Bronchial epithelial cell (primary cell): ENCODE measurements around the gene TUBB6. TPM values are rescaled to one million over a fixed set of nuclear protein-coding genes. Genes with fewer than 3 reads are reported as not detected.

Source experiments
- DNase-seq: peaks from one replicate; pipeline ENCODE4 v3.0.0-alpha.2; 2010; ENCODE audit warnings: low read depth
- FAIRE-seq: peaks from 2 replicates; lab custom pipeline; 2011; peaks lifted over from hg19 to GRCh38; lab: Jason Lieb, UNC
- H3K27me3 ChIP-seq: 2 replicates; pipeline ENCODE4 v1.5.1; 2011; ENCODE audit warnings: low read length; ENCODE audit not compliant: control insufficient read depth, insufficient read depth
- H3K36me3 ChIP-seq: 2 replicates; pipeline ENCODE4 v1.5.1; 2011; ENCODE audit warnings: low read length; ENCODE audit not compliant: control insufficient read depth, insufficient read depth
- H3K4me3 ChIP-seq: 2 replicates; pipeline ENCODE4 v1.5.1; 2011; ENCODE audit warnings: mild to moderate bottlenecking, low read depth, low read length, control low read depth
- CTCF ChIP-seq: IDR thresholded peaks from 2 replicates; pipeline ENCODE4 v1.5.1; 2011; ENCODE audit warnings: mild to moderate bottlenecking, moderate library complexity, low read length, control low read depth, inconsistent platforms; ENCODE audit not compliant: insufficient read depth, severe bottlenecking
- total RNA-seq: library from RNA; depleted of rRNA; stranded (reverse); fragments of >200 nt; gene quantifications from 2 replicates; pipeline ENCODE4 v1.2.1, GENCODE V29; 2014

The TUBB6 gene
- total RNA-seq, 1 donor from 2014 or later, result 468 TPM

GRCh38 chr18:12374401-12374800, 66.4 kb downstream of the TUBB6 start:
- TF ChIP-seq CTCF, result no peak
- Histone ChIP-seq H3K4me3 (no peak overlapping the region), H3K27me3 (no peaks in the 10 kb centered on the region), H3K36me3 (peaks cover 3% of the 10 kb centered on the region)
- DNase-seq, result no peak
- no peak for FAIRE-seq

Other genes starting within 250 kb of the TUBB6 start
- under 0.01 and 0.13 TPM in 2 replicates for gene ANKRD62, start 214.4 kb upstream of the TUBB6 start, total RNA-seq
- 0.53 TPM in 1 of 2 replicates, not detected in the other for gene CIDEA, start 53.9 kb upstream of the TUBB6 start, total RNA-seq
- 57.0 and 67.1 TPM in 2 replicates for gene AFG3L2, start 69.0 kb downstream of the TUBB6 start, total RNA-seq
- gene PRELID3A, start 99.7 kb downstream of the TUBB6 start, total RNA-seq, result 4.0 and 9.0 TPM in 2 replicates